HCT116 (cell line): ENCODE data around the gene UGT2B7. TPM values are rescaled to one million over a fixed set of nuclear protein-coding genes. Genes with fewer than 3 reads are reported as not detected.

Experiments
- ATAC-seq: fragments of 200-7000 bp; cut with Tn5 transposase; 2 replicates; pipeline ENCODE4 v1.9.1; 2020; ENCODE audit warnings: mild to moderate bottlenecking, moderate library complexity
- BruUV-seq: library from RNA; stranded (reverse); fragments of 400-500 nt; replicated peaks from 2 replicates; lab custom pipeline; 2021; lab: Mats Ljungman, UMichigan
- CTCF ChIA-PET: fragments of 300-600 bp; sonication (Branson Sonifier 250); formaldehyde crosslinking; loops from one replicate; lab custom pipeline; 2021; ENCODE audit warnings: antibody characterized with exemption; lab: Charles Lee
- POLR2A ChIA-PET: fragments of 300-600, 350-600 bp; sonication (Branson Sonifier 250); formaldehyde crosslinking; loops from one replicate; lab custom pipeline; 2021; ENCODE audit warnings: antibody characterized with exemption; lab: Charles Lee
- RAD21 ChIA-PET, 2 experiments: fragments of 300-600 bp; sonication (Branson Sonifier 250); formaldehyde crosslinking; loops; one replicate each; lab custom pipeline; 2023; ENCODE audit warnings: low total read pairs in 2 of 2; ENCODE audit not compliant: uncharacterized antibody in 2 of 2, unreplicated experiment in 2 of 2, low non-redundant PET in 1 of 2; lab: Charles Lee
- DNase-seq: peaks from one replicate; pipeline ENCODE4 v3.0.0-alpha.2; 2010; ENCODE audit warnings: low read depth, low spot score
- H2AFZ ChIP-seq: fragments of 200-600 bp; shearing (Covaris generic), sonication (generic); 2 replicates; pipeline ENCODE4 v1.6.1; 2017; ENCODE audit warnings: low read depth, mixed run types, mixed read lengths, antibody characterized with exemption, low read length; ENCODE audit not compliant: poor library complexity, severe bottlenecking
- H3K27ac ChIP-seq: 2 replicates; pipeline ENCODE4 v1.5.1; 2012; ENCODE audit warnings: low read depth, low read length
- H3K27me3 ChIP-seq: fragments of 200-600 bp; sonication (generic); 2 replicates; pipeline ENCODE4 v1.6.1; 2016; ENCODE audit warnings: mixed run types, low read length, mixed read lengths; ENCODE audit not compliant: insufficient read depth
- H3K36me3 ChIP-seq, 2 experiments: fragments of 200-500 bp in 1 of 2; fragments of 200-600 bp in 1 of 2; sonication (Bioruptor generic) in 1 of 2; sonication (generic) in 1 of 2; 2 replicates each; pipeline versions ENCODE4 v1.5.1 to v1.6.1; 2014 to 2016; ENCODE audit warnings: low read length in 2 of 2, inconsistent platforms in 1 of 2, mixed read lengths in 1 of 2, mixed run types in 1 of 2; ENCODE audit not compliant: insufficient read depth in 2 of 2, control insufficient read depth in 1 of 2
- H3K4me1 ChIP-seq, 2 experiments: fragments of 200-600 bp in 1 of 2; sonication (generic) in 1 of 2; 2 replicates each; pipeline versions ENCODE4 v1.5.1 to v1.6.1; 2012 to 2017; ENCODE audit warnings: low read length in 2 of 2, inconsistent platforms in 1 of 2, mild to moderate bottlenecking in 1 of 2, mixed read lengths in 1 of 2, mixed run types in 1 of 2, moderate library complexity in 1 of 2; ENCODE audit not compliant: insufficient read depth in 2 of 2, control insufficient read depth in 1 of 2
- H3K4me2 ChIP-seq: fragments of 200-600 bp; sonication (generic); 2 replicates; pipeline ENCODE4 v1.6.1; 2017; ENCODE audit warnings: mixed run types, low read length, mixed read lengths
- H3K4me3 ChIP-seq, 2 experiments: fragments of 200-600 bp in 1 of 2; sonication (generic) in 1 of 2; replicated peaks in 1 of 2; 2 replicates each; pipeline ENCODE4 v1.5.1; 2011 to 2016; ENCODE audit warnings: low read length in 2 of 2, control low read depth in 1 of 2, low read depth in 1 of 2, mild to moderate bottlenecking in 1 of 2, mixed read lengths in 1 of 2, mixed run types in 1 of 2
- H3K79me2 ChIP-seq: fragments of 200-600 bp; sonication (generic); 2 replicates; pipeline ENCODE4 v1.6.1; 2017; ENCODE audit warnings: mild to moderate bottlenecking, mixed run types, low read length, moderate library complexity, mixed read lengths; ENCODE audit not compliant: insufficient read depth
- H3K9ac ChIP-seq: fragments of 200-600 bp; sonication (generic); 2 replicates; pipeline ENCODE4 v1.6.1; 2016; ENCODE audit warnings: low read length, mixed read lengths
- H3K9me2 ChIP-seq: fragments of 200-600 bp; sonication (generic), shearing (Covaris generic); 2 replicates; pipeline ENCODE4 v1.6.1; 2017; ENCODE audit warnings: mixed run types, mild to moderate bottlenecking, moderate library complexity; ENCODE audit not compliant: insufficient read depth
- H3K9me3 ChIP-seq, 2 experiments: fragments of 200-500 bp in 1 of 2; fragments of 200-600 bp in 1 of 2; sonication (Bioruptor generic) in 1 of 2; sonication (generic) in 1 of 2; 2 replicates each; pipeline ENCODE4 v1.6.1; 2014 to 2017; ENCODE audit warnings: low read length in 2 of 2, mixed read lengths in 2 of 2, inconsistent platforms in 1 of 2, low read depth in 1 of 2, mild to moderate bottlenecking in 1 of 2, mixed run types in 1 of 2, moderate library complexity in 1 of 2; ENCODE audit not compliant: control insufficient read depth in 1 of 2, insufficient read depth in 1 of 2
- H4K20me1 ChIP-seq: fragments of 200-600 bp; sonication (generic), shearing (Covaris generic); 2 replicates; pipeline ENCODE4 v1.6.1; 2017; ENCODE audit warnings: mixed run types, mild to moderate bottlenecking, moderate library complexity; ENCODE audit not compliant: insufficient read depth
- CBX3 ChIP-seq: IDR thresholded peaks from 2 replicates; pipeline ENCODE4 v1.6.1; 2012; ENCODE audit warnings: low read depth
- EGR1 ChIP-seq: IDR thresholded peaks from 2 replicates; pipeline ENCODE4 v1.6.1; 2012; ENCODE audit warnings: low read depth
- EZH2 ChIP-seq: fragments of 200-600 bp; sonication (generic); IDR thresholded peaks from 2 replicates; pipeline ENCODE4 v1.6.1; 2017; ENCODE audit warnings: antibody characterized with exemption, mixed run types
- EZH2phosphoT487 ChIP-seq: fragments of 200-600 bp; IDR thresholded peaks from 2 replicates; pipeline ENCODE4 v1.6.1; 2018; ENCODE audit warnings: antibody characterized with exemption, borderline replicate concordance
- FOSL1 ChIP-seq: IDR thresholded peaks from 2 replicates; pipeline ENCODE4 v1.6.1; 2012; ENCODE audit warnings: low read depth
- JUND ChIP-seq: IDR thresholded peaks from 2 replicates; pipeline ENCODE4 v1.6.1; 2012
- POLR2AphosphoS5 ChIP-seq: IDR thresholded peaks from 2 replicates; pipeline ENCODE4 v1.6.1; 2011; ENCODE audit warnings: mild to moderate bottlenecking, low read depth, low read length, moderate library complexity
- RAD21 ChIP-seq: IDR thresholded peaks from 2 replicates; pipeline ENCODE4 v1.6.1; 2012; ENCODE audit warnings: low read depth, mild to moderate bottlenecking
- SIN3A ChIP-seq: IDR thresholded peaks from 2 replicates; pipeline ENCODE4 v1.6.1; 2012; ENCODE audit warnings: low read depth
- SP1 ChIP-seq: IDR thresholded peaks from 2 replicates; pipeline ENCODE4 v1.6.1; 2012; ENCODE audit warnings: low read depth
- SRF ChIP-seq: IDR thresholded peaks from 2 replicates; pipeline ENCODE4 v1.6.1; 2012; ENCODE audit warnings: low read depth
- TCF7L2 ChIP-seq: IDR thresholded peaks from 2 replicates; pipeline ENCODE4 v1.7.0; 2011; ENCODE audit warnings: borderline replicate concordance, inconsistent platforms; ENCODE audit not compliant: insufficient read depth, insufficient read length; ENCODE audit errors: extremely low read depth
- ZFX ChIP-seq: fragments of 450-650 bp; IDR thresholded peaks from 2 replicates; pipeline ENCODE4 v1.6.1; 2017
- ZNF274 ChIP-seq: fragments of 200-500 bp; sonication (Bioruptor generic); IDR thresholded peaks from 2 replicates; pipeline ENCODE4 v1.6.1; 2014; ENCODE audit warnings: mild to moderate bottlenecking, low read depth, low read length, inconsistent platforms
- intact Hi-C: fragments of 100-400 bp; cut with micrococcal nuclease; formaldehyde crosslinking; loops from 2 replicates; pipeline ENCODE4 v1.10.0; 2022
- total RNA-seq: library from RNA; stranded (reverse); gene quantifications from one replicate; pipeline ENCODE4 v1.2.1, GENCODE V29; 2021; ENCODE audit not compliant: unreplicated experiment
- TF ChIP-seq, protein P1 (sequence below): IDR thresholded peaks from 2 replicates; pipeline ENCODE4 v1.6.1; 2012
- TF ChIP-seq, protein P2 (sequence below): IDR thresholded peaks from 2 replicates; pipeline ENCODE4 v1.6.1; 2011; ENCODE audit warnings: mild to moderate bottlenecking, low read length, moderate library complexity; ENCODE audit not compliant: insufficient replicate concordance; ENCODE audit errors: extremely low read depth
- TF ChIP-seq, protein P3 (sequence below), 3 experiments: fragments of 200-600 bp in 1 of 3; sonication (generic) in 1 of 3; IDR thresholded peaks in 2 of 3; conservative IDR thresholded peaks in 1 of 3; 2 replicates each; pipeline ENCODE4 v1.5.1; 2012 to 2017; ENCODE audit warnings: low read depth in 2 of 3, low read length in 2 of 3, antibody characterized with exemption in 1 of 3, borderline replicate concordance in 1 of 3, control low read depth in 1 of 3, mild to moderate bottlenecking in 1 of 3, mixed read lengths in 1 of 3, mixed run types in 1 of 3, moderate library complexity in 1 of 3; ENCODE audit not compliant: insufficient read depth in 1 of 3

The UGT2B7 gene
- total RNA-seq, 1 experiment from 2014 or later: not detected

DNA sequence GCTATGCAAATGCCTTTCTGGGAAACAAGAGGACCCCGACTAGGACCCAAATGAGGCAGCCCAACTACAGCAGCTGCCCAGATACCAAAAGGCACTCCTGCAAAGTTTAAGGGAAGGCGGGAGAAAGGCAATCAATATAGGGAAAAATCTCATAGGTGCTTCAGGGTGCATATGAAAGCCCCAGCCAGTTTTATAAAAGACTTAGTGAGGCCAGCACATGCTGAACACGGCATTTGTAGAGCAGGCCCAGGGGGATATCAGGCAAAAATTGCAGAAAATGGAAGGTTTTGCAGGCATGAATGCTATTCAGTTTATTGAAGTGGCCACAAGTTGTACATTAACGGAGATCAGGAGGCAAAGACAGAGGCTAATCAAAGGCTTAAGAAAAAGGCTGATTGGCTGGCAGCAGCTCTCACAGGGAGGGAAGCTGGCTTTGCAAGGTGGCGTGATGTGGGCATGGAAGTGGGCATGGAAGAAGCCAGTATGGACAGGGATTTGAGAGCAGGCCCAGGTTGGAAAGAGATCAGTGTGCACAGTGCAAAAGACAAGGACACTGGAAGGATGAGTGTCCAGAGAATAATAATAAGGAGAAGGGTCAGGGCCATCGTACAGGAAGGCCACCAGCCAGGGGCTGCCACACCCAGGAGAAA lies 37.7 kb upstream of the UGT2B7 start:
- RAD21 ChIA-PET: no interaction called here
- CTCF ChIA-PET: no interaction called here
- no peaks in the 10 kb centered on the region for H3K9me3 ChIP-seq
- TF ChIP-seq, protein P1, sequence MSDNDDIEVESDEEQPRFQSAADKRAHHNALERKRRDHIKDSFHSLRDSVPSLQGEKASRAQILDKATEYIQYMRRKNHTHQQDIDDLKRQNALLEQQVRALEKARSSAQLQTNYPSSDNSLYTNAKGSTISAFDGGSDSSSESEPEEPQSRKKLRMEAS: no peak
- no peak for TF ChIP-seq SP1
- TF ChIP-seq ZNF274: no peak
- TF ChIP-seq POLR2AphosphoS5: no peak
- TF ChIP-seq EGR1: no peak
- TF ChIP-seq, protein P2, sequence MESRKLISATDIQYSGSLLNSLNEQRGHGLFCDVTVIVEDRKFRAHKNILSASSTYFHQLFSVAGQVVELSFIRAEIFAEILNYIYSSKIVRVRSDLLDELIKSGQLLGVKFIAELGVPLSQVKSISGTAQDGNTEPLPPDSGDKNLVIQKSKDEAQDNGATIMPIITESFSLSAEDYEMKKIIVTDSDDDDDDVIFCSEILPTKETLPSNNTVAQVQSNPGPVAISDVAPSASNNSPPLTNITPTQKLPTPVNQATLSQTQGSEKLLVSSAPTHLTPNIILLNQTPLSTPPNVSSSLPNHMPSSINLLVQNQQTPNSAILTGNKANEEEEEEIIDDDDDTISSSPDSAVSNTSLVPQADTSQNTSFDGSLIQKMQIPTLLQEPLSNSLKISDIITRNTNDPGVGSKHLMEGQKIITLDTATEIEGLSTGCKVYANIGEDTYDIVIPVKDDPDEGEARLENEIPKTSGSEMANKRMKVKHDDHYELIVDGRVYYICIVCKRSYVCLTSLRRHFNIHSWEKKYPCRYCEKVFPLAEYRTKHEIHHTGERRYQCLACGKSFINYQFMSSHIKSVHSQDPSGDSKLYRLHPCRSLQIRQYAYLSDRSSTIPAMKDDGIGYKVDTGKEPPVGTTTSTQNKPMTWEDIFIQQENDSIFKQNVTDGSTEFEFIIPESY: no peak
- no peak for TF ChIP-seq RAD21
- no peak for TF ChIP-seq CBX3
- TF ChIP-seq, protein P3, sequence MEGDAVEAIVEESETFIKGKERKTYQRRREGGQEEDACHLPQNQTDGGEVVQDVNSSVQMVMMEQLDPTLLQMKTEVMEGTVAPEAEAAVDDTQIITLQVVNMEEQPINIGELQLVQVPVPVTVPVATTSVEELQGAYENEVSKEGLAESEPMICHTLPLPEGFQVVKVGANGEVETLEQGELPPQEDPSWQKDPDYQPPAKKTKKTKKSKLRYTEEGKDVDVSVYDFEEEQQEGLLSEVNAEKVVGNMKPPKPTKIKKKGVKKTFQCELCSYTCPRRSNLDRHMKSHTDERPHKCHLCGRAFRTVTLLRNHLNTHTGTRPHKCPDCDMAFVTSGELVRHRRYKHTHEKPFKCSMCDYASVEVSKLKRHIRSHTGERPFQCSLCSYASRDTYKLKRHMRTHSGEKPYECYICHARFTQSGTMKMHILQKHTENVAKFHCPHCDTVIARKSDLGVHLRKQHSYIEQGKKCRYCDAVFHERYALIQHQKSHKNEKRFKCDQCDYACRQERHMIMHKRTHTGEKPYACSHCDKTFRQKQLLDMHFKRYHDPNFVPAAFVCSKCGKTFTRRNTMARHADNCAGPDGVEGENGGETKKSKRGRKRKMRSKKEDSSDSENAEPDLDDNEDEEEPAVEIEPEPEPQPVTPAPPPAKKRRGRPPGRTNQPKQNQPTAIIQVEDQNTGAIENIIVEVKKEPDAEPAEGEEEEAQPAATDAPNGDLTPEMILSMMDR (IDR thresholded peaks at IDR 0.05 in 2 of 3, conservative IDR thresholded peaks at IDR 0.05 in 1 of 3; ENCODE audit: borderline replicate concordance in 1 of 3, insufficient read depth in 1 of 3, low read depth in 2 of 3, low read length in 2 of 3): no peak
- TF ChIP-seq TCF7L2: no peak
- TF ChIP-seq JUND: no peak
- no peak for TF ChIP-seq EZH2phosphoT487
- TF ChIP-seq SIN3A: no peak
- TF ChIP-seq ZFX: no peak
- TF ChIP-seq FOSL1: no peak
- no peak for TF ChIP-seq EZH2
- no peak for TF ChIP-seq SRF
- peaks cover 0 to 4% of the 10 kb centered on the region in 2 experiments; a peak in 1 of 4 replicates for H3K4me1 ChIP-seq
- no peaks in the 10 kb centered on the region for H3K36me3 ChIP-seq
- H3K79me2 ChIP-seq: no peaks in the 10 kb centered on the region
- H3K4me3 ChIP-seq: no peak overlapping the region
- H3K9ac ChIP-seq: no peak overlapping the region
- H2AFZ ChIP-seq: no peak overlapping the region
- no peak overlapping the region for H3K4me2 ChIP-seq
- H3K27ac ChIP-seq: no peak overlapping the region
- H4K20me1 ChIP-seq: no peaks in the 10 kb centered on the region
- no peaks in the 10 kb centered on the region for H3K27me3 ChIP-seq
- BruUV-seq: no TSS peak
- H3K9me2 ChIP-seq: no peaks in the 10 kb centered on the region
- intact Hi-C loops: no loop called here
- ATAC-seq: no peak
- POLR2A ChIA-PET: no interaction called here
- DNase-seq: no peak
